Endodermal cell (in vitro differentiated cells): ENCODE results near the gene DUSP6. TPM values are rescaled to one million over a fixed set of nuclear protein-coding genes. Genes with fewer than 3 reads are reported as not detected.

ENCODE experiments used
- DNase-seq: peaks from one replicate; pipeline ENCODE4 v3.0.0-alpha.2; 2017
- H3K27ac ChIP-seq: 2 replicates; pipeline ENCODE4 v1.5.1; 2013; ENCODE audit warnings: mild to moderate bottlenecking, low read depth, low read length, moderate library complexity
- H3K27me3 ChIP-seq: 2 replicates; pipeline ENCODE4 v1.6.1; 2013; ENCODE audit warnings: mild to moderate bottlenecking, low read length, moderate library complexity; ENCODE audit not compliant: insufficient read depth, control insufficient read depth, poor library complexity, severe bottlenecking
- H3K36me3 ChIP-seq: 2 replicates; pipeline ENCODE4 v1.7.0; 2013; ENCODE audit warnings: mild to moderate bottlenecking, low read length, moderate library complexity; ENCODE audit not compliant: control insufficient read depth, insufficient read depth
- H3K4me1 ChIP-seq: one replicate; pipeline ENCODE4 v1.7.0; 2013; ENCODE audit warnings: low read length; ENCODE audit not compliant: control insufficient read depth, insufficient read depth
- H3K4me3 ChIP-seq: 2 replicates; pipeline ENCODE4 v1.5.1; 2013; ENCODE audit warnings: mild to moderate bottlenecking, low read length, moderate library complexity
- H3K9ac ChIP-seq: 2 replicates; pipeline ENCODE4 v1.6.1; 2013; ENCODE audit warnings: mild to moderate bottlenecking, low read length, moderate library complexity; ENCODE audit not compliant: poor library complexity, severe bottlenecking; ENCODE audit errors: extremely low read depth
- H3K9me3 ChIP-seq: 2 replicates; pipeline ENCODE4 v1.6.1; 2013; ENCODE audit warnings: mild to moderate bottlenecking, low read length, moderate library complexity; ENCODE audit not compliant: control insufficient read depth
- H3K27ac Mint-ChIP-seq: 2 replicates; pipeline ENCODE4 v1.8.0; 2020; ENCODE audit warnings: mixed read lengths
- H3K27me3 Mint-ChIP-seq: 2 replicates; pipeline ENCODE4 v1.8.0; 2021; ENCODE audit warnings: mild to moderate bottlenecking, mixed read lengths; ENCODE audit not compliant: insufficient read depth
- H3K36me3 Mint-ChIP-seq: 2 replicates; pipeline ENCODE4 v1.8.0; 2020; ENCODE audit warnings: low read depth, mixed read lengths
- H3K4me1 Mint-ChIP-seq: 2 replicates; pipeline ENCODE4 v1.8.0; 2020; ENCODE audit warnings: mixed read lengths
- H3K4me3 Mint-ChIP-seq: 2 replicates; pipeline ENCODE4 v1.8.0; 2020; ENCODE audit warnings: mild to moderate bottlenecking, moderate library complexity, mixed read lengths
- H3K9me3 Mint-ChIP-seq: 2 replicates; pipeline ENCODE4 v1.8.0; 2020; ENCODE audit warnings: mild to moderate bottlenecking, mixed read lengths
- WGBS, 2 experiments: methylation state at CpG; one replicate each; pipeline versions ENCODE4 v1.1.5 to v1.1.7; 2013; ENCODE audit warnings: missing lambda C conversion rate in 2 of 2, mixed read lengths in 1 of 2; ENCODE audit not compliant: insufficient coverage in 1 of 2, insufficient read length in 1 of 2; 5-methylcytosine and 5-hydroxymethylcytosine counted together
- total RNA-seq, 2 donors: library from RNA; stranded (reverse); fragmentation: NEBNext Ultra II Directional in 1 of 2; extraction: Animal tissue kit (Norgen Biotek cat#: 25700) in 1 of 2; gene quantifications; 2 replicates in 1 of 2; 3 replicates in 1 of 2; pipeline ENCODE4 v1.2.1, GENCODE V29; 2021
- TF ChIP-seq, protein P1 (sequence below): fragments of 200-600 bp; sonication (generic); conservative IDR thresholded peaks from 2 replicates; pipeline ENCODE4 v1.5.0; 2021; ENCODE audit warnings: antibody characterized with exemption, mild to moderate bottlenecking

DUSP6 gene
- total RNA-seq, 2 donors from 2014 or later = 85.9 to 123 TPM

DNA sequence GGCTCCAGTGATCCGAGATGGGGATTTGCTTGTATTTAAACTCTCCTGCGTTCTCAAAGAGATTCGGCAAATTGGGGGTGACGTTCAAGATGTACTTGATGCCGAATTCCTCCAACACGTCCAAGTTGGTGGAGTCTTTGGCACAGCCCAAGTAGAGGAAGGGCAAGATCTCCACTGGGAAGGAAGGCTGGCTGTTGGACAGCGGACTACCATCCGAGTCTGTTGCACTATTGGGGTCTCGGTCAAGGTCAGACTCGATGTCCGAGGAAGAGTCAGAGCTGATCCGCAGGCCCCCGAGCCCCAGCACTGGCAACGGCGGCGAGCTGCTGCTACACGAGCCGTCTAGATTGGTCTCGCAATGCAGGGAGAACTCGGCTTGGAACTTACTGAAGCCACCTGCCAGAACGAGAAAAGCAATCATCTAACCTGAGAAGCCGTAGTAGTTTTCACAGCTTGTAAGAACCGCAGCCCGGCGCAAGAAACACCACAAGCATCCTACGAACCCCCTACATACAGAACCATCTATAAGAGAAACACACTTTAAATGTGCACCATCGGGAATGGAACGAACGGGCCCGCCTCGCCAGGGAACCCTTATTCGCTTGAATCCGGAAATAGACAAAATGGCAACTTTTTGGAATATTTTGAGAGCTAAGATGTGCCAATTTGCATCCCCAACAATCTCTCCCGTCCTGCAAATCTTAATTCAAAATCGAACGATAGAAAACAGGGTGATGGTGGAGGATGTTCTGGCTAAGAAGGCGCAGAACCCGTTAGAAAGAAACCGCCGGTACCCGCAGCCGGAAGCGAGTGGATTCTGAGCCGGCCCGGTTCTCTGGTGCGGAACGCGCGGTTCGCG is 1.4 kb downstream of the DUSP6 start:
- WGBS, 2 experiments = 0% methylated on average over 40 to 51 of the region's 51 CpGs
- Mint-ChIP-seq H3K9me3 (no peaks in the 10 kb centered on the region), H3K4me1 (peaks cover 49% of the 10 kb centered on the region), H3K27me3 (no peaks in the 10 kb centered on the region), H3K27ac (peak overlapping the region; percentile 99), H3K4me3 (peak overlapping the region; percentile 98), H3K36me3 (peaks cover 42% of the 10 kb centered on the region)
- H3K9me3 ChIP-seq = no peaks in the 10 kb centered on the region
- no peaks in the 10 kb centered on the region for H3K27me3 ChIP-seq
- peak; percentile 70 for DNase-seq
- peaks cover 11% of the 10 kb centered on the region for H3K4me1 ChIP-seq
- peak overlapping the region; percentile 98 for H3K4me3 ChIP-seq
- peak overlapping the region; percentile 96 for H3K9ac ChIP-seq
- peak overlapping the region; percentile 95 for H3K27ac ChIP-seq
- H3K36me3 ChIP-seq = peaks cover 37% of the 10 kb centered on the region
- TF ChIP-seq, protein P1, sequence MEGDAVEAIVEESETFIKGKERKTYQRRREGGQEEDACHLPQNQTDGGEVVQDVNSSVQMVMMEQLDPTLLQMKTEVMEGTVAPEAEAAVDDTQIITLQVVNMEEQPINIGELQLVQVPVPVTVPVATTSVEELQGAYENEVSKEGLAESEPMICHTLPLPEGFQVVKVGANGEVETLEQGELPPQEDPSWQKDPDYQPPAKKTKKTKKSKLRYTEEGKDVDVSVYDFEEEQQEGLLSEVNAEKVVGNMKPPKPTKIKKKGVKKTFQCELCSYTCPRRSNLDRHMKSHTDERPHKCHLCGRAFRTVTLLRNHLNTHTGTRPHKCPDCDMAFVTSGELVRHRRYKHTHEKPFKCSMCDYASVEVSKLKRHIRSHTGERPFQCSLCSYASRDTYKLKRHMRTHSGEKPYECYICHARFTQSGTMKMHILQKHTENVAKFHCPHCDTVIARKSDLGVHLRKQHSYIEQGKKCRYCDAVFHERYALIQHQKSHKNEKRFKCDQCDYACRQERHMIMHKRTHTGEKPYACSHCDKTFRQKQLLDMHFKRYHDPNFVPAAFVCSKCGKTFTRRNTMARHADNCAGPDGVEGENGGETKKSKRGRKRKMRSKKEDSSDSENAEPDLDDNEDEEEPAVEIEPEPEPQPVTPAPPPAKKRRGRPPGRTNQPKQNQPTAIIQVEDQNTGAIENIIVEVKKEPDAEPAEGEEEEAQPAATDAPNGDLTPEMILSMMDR = no peak

DNA sequence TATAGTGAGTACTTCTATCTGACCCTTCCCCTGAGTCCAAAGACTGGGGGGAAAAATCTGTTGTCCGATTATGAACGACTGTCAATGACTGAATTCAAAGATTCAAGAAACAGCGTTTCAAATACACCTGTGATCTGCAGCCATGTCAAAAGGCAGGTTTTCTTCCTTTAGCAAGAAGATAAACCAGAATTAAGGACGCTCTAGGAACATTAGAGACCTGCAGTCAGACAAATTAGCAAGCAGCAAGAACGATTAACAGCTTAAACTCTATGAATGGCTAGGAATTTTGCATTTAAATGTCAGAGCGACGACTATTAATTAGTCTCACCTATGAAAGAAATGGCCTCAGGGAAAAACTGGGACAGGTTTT is 2.1 kb downstream of the DUSP6 start:
- H3K36me3 Mint-ChIP-seq = peaks cover 42% of the 10 kb centered on the region
- no peaks in the 10 kb centered on the region for H3K9me3 ChIP-seq
- DNase-seq = no peak
- TF ChIP-seq, protein P1 = no peak
- peaks cover 48% of the 10 kb centered on the region for H3K4me1 Mint-ChIP-seq
- peak overlapping the region; percentile 96 for H3K9ac ChIP-seq
- no peaks in the 10 kb centered on the region for H3K27me3 ChIP-seq
- peak overlapping the region; percentile 98 for H3K4me3 ChIP-seq
- H3K27ac ChIP-seq = peak overlapping the region; percentile 69
- peaks cover 37% of the 10 kb centered on the region for H3K36me3 ChIP-seq
- peak overlapping the region; percentile 98 for H3K4me3 Mint-ChIP-seq
- WGBS, 2 experiments = 0 to 2% methylated on average over 7 of the region's 7 CpGs
- no peaks in the 10 kb centered on the region for H3K27me3 Mint-ChIP-seq
- peaks cover 12% of the 10 kb centered on the region for H3K4me1 ChIP-seq
- H3K27ac Mint-ChIP-seq = peak overlapping the region; percentile 99
- no peaks in the 10 kb centered on the region for H3K9me3 Mint-ChIP-seq

DNA sequence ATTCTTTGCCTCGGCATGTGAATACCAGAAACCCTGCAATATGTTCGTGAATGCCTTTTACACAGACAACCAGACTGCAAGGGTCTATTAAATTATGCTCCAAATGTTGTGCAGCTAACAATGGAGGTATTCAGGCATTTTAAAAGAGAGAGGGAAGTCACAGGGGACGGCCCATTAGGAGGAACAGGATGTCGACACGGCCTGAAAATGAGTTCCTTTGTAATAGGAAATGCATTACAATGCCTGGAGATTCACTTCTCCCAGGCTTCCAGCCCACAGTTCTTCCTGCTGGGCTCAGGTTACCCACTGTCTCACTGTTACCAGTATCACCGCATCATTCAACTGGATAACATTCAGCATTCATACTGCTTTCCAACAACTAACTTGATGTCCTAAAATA is 2.5 kb downstream of the DUSP6 start:
- H3K9ac ChIP-seq = peak overlapping the region; percentile 96
- DNase-seq = peak; percentile 81
- Mint-ChIP-seq H3K4me3 (peak overlapping the region; percentile 98), H3K4me1 (peaks cover 47% of the 10 kb centered on the region), H3K27ac (peak overlapping the region; percentile 99), H3K36me3 (peaks cover 42% of the 10 kb centered on the region), H3K27me3 (no peaks in the 10 kb centered on the region), H3K9me3 (no peaks in the 10 kb centered on the region)
- no peaks in the 10 kb centered on the region for H3K27me3 ChIP-seq
- peak overlapping the region; percentile 98 for H3K4me3 ChIP-seq
- 0 to 3% methylated on average over 2 to 6 of the region's 6 CpGs for WGBS, 2 experiments
- peaks cover 14% of the 10 kb centered on the region for H3K4me1 ChIP-seq
- no peaks in the 10 kb centered on the region for H3K9me3 ChIP-seq
- H3K27ac ChIP-seq = peak overlapping the region; percentile 69
- H3K36me3 ChIP-seq = peaks cover 37% of the 10 kb centered on the region
- TF ChIP-seq, protein P1 = no peak
